ENCODE measurements around the gene WNT7A.

The WNT7A gene

GRCh38 chr3:13844911-13845310 is 35.0 kb downstream of the WNT7A start:
- DNase-seq (ENCODE audit: low read depth), result no peak

GRCh38 chr3:13844286-13844685 is 35.6 kb downstream of the WNT7A start:
- DNase-seq (ENCODE audit: low read depth), result no peak

- DNase-seq (ENCODE audit: low read depth), result no peak
Measured at GRCh38 chr3:13843351-13843750, 36.5 kb downstream of the WNT7A start.

- DNase-seq (ENCODE audit: low read depth), result no peak
Measured at GRCh38 chr3:13842226-13842625, 37.6 kb downstream of the WNT7A start.

GRCh38 chr3:13841826-13842225 is 38.0 kb downstream of the WNT7A start:
- DNase-seq (ENCODE audit: low read depth), result no peak

- no peak for DNase-seq (ENCODE audit: low read depth)
Measured at GRCh38 chr3:13841141-13841540, 38.7 kb downstream of the WNT7A start.

- no peak for DNase-seq (ENCODE audit: low read depth)
Measured at GRCh38 chr3:13840456-13840855, 39.4 kb downstream of the WNT7A start.

GRCh38 chr3:13839726-13840340 is 40.0 kb downstream of the WNT7A start:
- no peak for DNase-seq (ENCODE audit: low read depth)

- DNase-seq (ENCODE audit: low read depth), result no peak
Measured at GRCh38 chr3:13839253-13839652, 40.6 kb downstream of the WNT7A start.

- DNase-seq (ENCODE audit: low read depth), result no peak
Measured at GRCh38 chr3:13838421-13838820, 41.5 kb downstream of the WNT7A start.

- no peak for DNase-seq (ENCODE audit: low read depth)
Measured at GRCh38 chr3:13837751-13838150, 42.1 kb downstream of the WNT7A start.

GRCh38 chr3:13836658-13837587 is 42.9 kb downstream of the WNT7A start:
- no peak for DNase-seq (ENCODE audit: low read depth)

GRCh38 chr3:13835246-13835645 is 44.6 kb downstream of the WNT7A start:
- no peak for DNase-seq (ENCODE audit: low read depth)

GRCh38 chr3:13834258-13835035 is 45.4 kb downstream of the WNT7A start:
- DNase-seq (ENCODE audit: low read depth), result no peak

GRCh38 chr3:13833506-13834257 is 46.2 kb downstream of the WNT7A start:
- no peak for DNase-seq (ENCODE audit: low read depth)

GRCh38 chr3:13832130-13832529 is 47.7 kb downstream of the WNT7A start:
- no peak for DNase-seq (ENCODE audit: low read depth)

- DNase-seq (ENCODE audit: low read depth), result no peak
Measured at GRCh38 chr3:13831386-13831996, 48.4 kb downstream of the WNT7A start.

GRCh38 chr3:13829311-13829710 is 50.6 kb downstream of the WNT7A start:
- no peak for DNase-seq (ENCODE audit: low read depth)

GRCh38 chr3:13828501-13829265 is 51.2 kb downstream of the WNT7A start:
- DNase-seq (ENCODE audit: low read depth), result no peak

GRCh38 chr3:13827699-13828098 is 52.2 kb downstream of the WNT7A start:
- no peak for DNase-seq (ENCODE audit: low read depth)

GRCh38 chr3:13827256-13827655 is 52.6 kb downstream of the WNT7A start:
- DNase-seq (ENCODE audit: low read depth), result no peak

All from stimulated activated CD8-positive, alpha-beta memory T cell treated with anti-CD3 and anti-CD28 coated beads, Interleukin-12 subunit alpha, Interleukin-12 subunit beta, amount 100 ng/mL, for 4 hours (primary cell).